OCI-LY1 (cell line): Measurements from ENCODE around the gene ATM.

Experiments
- H2AFZ ChIP-seq: fragments of 200-600 bp; sonication (generic), shearing (Covaris generic); 2 replicates; pipeline ENCODE4 v1.6.0; 2014; ENCODE audit warnings: antibody characterized with exemption, mild to moderate bottlenecking, low read length
- H3F3A ChIP-seq: fragments of 200-600 bp; sonication (generic), shearing (Covaris generic); 2 replicates; pipeline ENCODE4 v1.6.0; 2014; ENCODE audit warnings: mild to moderate bottlenecking, antibody characterized with exemption, low read length, moderate library complexity; ENCODE audit not compliant: insufficient read depth
- H3K27ac ChIP-seq: fragments of 200-600 bp; sonication (generic); 2 replicates; pipeline ENCODE4 v1.5.1; 2014; ENCODE audit warnings: low read length, mixed run types, mild to moderate bottlenecking, low read depth; ENCODE audit not compliant: poor library complexity, severe bottlenecking
- H3K27me3 ChIP-seq: fragments of 200-600 bp; sonication (generic); 2 replicates; pipeline ENCODE4 v1.6.0; 2014; ENCODE audit warnings: antibody characterized with exemption, mild to moderate bottlenecking, low read length, moderate library complexity; ENCODE audit not compliant: insufficient read depth
- H3K36me3 ChIP-seq: fragments of 200-600 bp; sonication (generic); 2 replicates; pipeline ENCODE4 v1.6.1; 2014; ENCODE audit warnings: mild to moderate bottlenecking, antibody characterized with exemption, low read length, moderate library complexity, mixed read lengths; ENCODE audit not compliant: insufficient read depth
- H3K4me1 ChIP-seq: fragments of 200-600 bp; sonication (generic); 2 replicates; pipeline ENCODE4 v1.5.1; 2014; ENCODE audit warnings: mild to moderate bottlenecking, low read length, moderate library complexity; ENCODE audit not compliant: insufficient read depth, severe bottlenecking
- H3K4me2 ChIP-seq: fragments of 200-600 bp; sonication (generic), shearing (Covaris generic); 2 replicates; pipeline ENCODE4 v1.6.1; 2014; ENCODE audit warnings: low read length
- H3K4me3 ChIP-seq: fragments of 200-600 bp; sonication (generic); 2 replicates; pipeline ENCODE4 v1.5.1; 2014; ENCODE audit warnings: low read length, low read depth, mild to moderate bottlenecking, mixed read lengths; ENCODE audit not compliant: poor library complexity, severe bottlenecking
- H3K79me2 ChIP-seq: fragments of 200-600 bp; shearing (Covaris generic); 2 replicates; pipeline ENCODE4 v1.6.1; 2016; ENCODE audit warnings: mixed run types, low read length, mixed read lengths; ENCODE audit not compliant: insufficient read depth
- H3K9ac ChIP-seq: fragments of 200-600 bp; sonication (generic), shearing (Covaris generic); 2 replicates; pipeline ENCODE4 v1.6.1; 2014; ENCODE audit warnings: mild to moderate bottlenecking, low read length, mixed read lengths
- H3K9me2 ChIP-seq: fragments of 200-600 bp; sonication (generic), shearing (Covaris generic); 2 replicates; pipeline ENCODE4 v1.6.1; 2014; ENCODE audit warnings: low read depth, mild to moderate bottlenecking, low read length, mixed read lengths
- H3K9me3 ChIP-seq: fragments of 200-600 bp; shearing (Covaris generic); 2 replicates; pipeline ENCODE4 v1.6.1; 2014; ENCODE audit warnings: low read length, mixed read lengths
- H4K20me1 ChIP-seq: fragments of 200-600 bp; sonication (generic), shearing (Covaris generic); 2 replicates; pipeline ENCODE4 v1.6.0; 2016; ENCODE audit warnings: mild to moderate bottlenecking, low read length; ENCODE audit not compliant: insufficient read depth
- EZH2 ChIP-seq: fragments of 200-600 bp; sonication (generic), shearing (Covaris generic); IDR thresholded peaks from 2 replicates; pipeline ENCODE4 v1.8.0; 2017; ENCODE audit warnings: borderline replicate concordance, mixed run types, mild to moderate bottlenecking, antibody characterized with exemption, low read length, moderate library complexity, mixed read lengths
- TF ChIP-seq, protein P1 (sequence below): fragments of 200-600 bp; sonication (generic), shearing (Covaris generic); IDR thresholded peaks from 2 replicates; pipeline ENCODE4 v1.5.1; 2017; ENCODE audit warnings: mild to moderate bottlenecking, antibody characterized with exemption, low read length, moderate library complexity, mixed read lengths

The ATM gene

DNA sequence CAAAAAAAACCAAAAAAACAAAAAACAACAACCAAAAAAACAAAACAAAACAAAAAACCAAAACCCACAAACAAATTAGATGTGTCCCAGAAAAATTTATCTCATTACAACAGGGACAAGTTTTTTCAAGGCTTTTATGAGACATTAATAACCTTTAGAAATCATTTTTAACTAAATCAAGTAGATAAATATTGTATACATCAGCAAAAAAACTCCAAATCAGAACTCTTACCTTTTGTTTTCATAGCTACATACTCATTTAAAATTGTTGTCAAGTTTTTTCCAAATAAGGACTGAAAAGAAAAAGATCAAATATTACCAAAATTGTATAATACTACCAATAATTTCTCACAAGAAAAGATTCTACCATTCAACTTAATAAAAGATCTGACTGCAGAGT lies 29.1 kb upstream of the ATM start:
- Histone ChIP-seq H3F3A (no peaks in the 10 kb centered on the region), H3K79me2 (peaks cover 21% of the 10 kb centered on the region), H2AFZ (no peak overlapping the region), H3K4me2 (no peak overlapping the region), H3K36me3 (peaks cover 91% of the 10 kb centered on the region), H3K27me3 (no peaks in the 10 kb centered on the region), H3K9ac (no peak overlapping the region), H4K20me1 (no peaks in the 10 kb centered on the region), H3K4me3 (no peak overlapping the region), H3K4me1 (no peaks in the 10 kb centered on the region), H3K9me3 (no peaks in the 10 kb centered on the region), H3K27ac (no peak overlapping the region), H3K9me2 (no peaks in the 10 kb centered on the region)
- TF ChIP-seq EZH2 = no peak
- TF ChIP-seq, protein P1, sequence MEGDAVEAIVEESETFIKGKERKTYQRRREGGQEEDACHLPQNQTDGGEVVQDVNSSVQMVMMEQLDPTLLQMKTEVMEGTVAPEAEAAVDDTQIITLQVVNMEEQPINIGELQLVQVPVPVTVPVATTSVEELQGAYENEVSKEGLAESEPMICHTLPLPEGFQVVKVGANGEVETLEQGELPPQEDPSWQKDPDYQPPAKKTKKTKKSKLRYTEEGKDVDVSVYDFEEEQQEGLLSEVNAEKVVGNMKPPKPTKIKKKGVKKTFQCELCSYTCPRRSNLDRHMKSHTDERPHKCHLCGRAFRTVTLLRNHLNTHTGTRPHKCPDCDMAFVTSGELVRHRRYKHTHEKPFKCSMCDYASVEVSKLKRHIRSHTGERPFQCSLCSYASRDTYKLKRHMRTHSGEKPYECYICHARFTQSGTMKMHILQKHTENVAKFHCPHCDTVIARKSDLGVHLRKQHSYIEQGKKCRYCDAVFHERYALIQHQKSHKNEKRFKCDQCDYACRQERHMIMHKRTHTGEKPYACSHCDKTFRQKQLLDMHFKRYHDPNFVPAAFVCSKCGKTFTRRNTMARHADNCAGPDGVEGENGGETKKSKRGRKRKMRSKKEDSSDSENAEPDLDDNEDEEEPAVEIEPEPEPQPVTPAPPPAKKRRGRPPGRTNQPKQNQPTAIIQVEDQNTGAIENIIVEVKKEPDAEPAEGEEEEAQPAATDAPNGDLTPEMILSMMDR = no peak

DNA sequence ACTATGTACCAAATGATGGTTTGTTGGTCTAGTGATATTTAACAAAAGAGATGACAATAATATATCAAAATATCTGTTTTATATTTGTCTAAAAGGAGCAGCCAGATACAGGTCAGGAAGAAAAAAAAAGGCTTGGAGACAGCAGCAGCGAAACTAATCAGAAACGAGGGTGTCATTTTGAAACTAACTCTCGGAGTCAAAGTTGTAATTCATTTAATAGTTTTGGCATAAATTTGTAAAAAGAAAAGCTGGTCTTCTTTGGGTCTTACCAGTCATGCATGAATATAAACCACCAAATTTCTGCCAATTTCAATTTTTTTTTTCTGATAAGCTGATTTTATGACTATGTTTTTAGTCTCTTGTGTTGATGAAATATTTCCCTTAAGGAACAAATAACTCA lies 26.0 kb upstream of the ATM start:
- TF ChIP-seq, protein P1 = no peak
- no peak for TF ChIP-seq EZH2
- no peaks in the 10 kb centered on the region for H3K9me2 ChIP-seq
- no peak overlapping the region for H3K4me2 ChIP-seq
- H2AFZ ChIP-seq = no peak overlapping the region
- H3K27ac ChIP-seq = no peak overlapping the region
- H3K9ac ChIP-seq = no peak overlapping the region
- no peaks in the 10 kb centered on the region for H3K4me1 ChIP-seq
- H3K79me2 ChIP-seq = peaks cover 39% of the 10 kb centered on the region
- no peaks in the 10 kb centered on the region for H3F3A ChIP-seq
- H3K27me3 ChIP-seq = no peaks in the 10 kb centered on the region
- H3K4me3 ChIP-seq = no peak overlapping the region
- H3K36me3 ChIP-seq = peaks cover 97% of the 10 kb centered on the region
- H4K20me1 ChIP-seq = no peaks in the 10 kb centered on the region
- H3K9me3 ChIP-seq = no peaks in the 10 kb centered on the region

DNA sequence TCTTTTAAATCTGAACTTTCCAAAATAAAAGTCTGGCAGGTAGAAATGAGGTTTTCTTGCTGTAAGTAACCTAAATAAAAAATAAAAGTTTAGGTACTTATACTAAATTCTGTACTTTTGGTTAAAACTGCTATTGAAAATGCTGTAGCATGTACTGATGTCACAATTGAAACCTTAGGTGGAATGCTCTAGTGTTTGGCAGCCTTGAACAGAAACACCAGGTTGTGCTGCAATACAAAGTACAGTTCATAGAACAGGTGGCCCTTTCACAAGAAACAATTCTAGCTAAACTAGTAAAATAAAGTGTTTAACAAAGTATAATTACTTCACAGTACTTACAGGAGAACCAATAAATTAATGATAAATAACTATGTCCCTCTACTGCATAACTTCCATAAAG lies 25.5 kb upstream of the ATM start:
- no peaks in the 10 kb centered on the region for H4K20me1 ChIP-seq
- no peak overlapping the region for H3K9ac ChIP-seq
- peaks cover 40% of the 10 kb centered on the region for H3K79me2 ChIP-seq
- no peaks in the 10 kb centered on the region for H3K9me3 ChIP-seq
- no peak overlapping the region for H2AFZ ChIP-seq
- H3K36me3 ChIP-seq = peaks cover 97% of the 10 kb centered on the region
- TF ChIP-seq EZH2 = no peak
- TF ChIP-seq, protein P1 = no peak
- H3F3A ChIP-seq = no peaks in the 10 kb centered on the region
- no peak overlapping the region for H3K27ac ChIP-seq
- no peaks in the 10 kb centered on the region for H3K4me1 ChIP-seq
- H3K9me2 ChIP-seq = no peaks in the 10 kb centered on the region
- no peaks in the 10 kb centered on the region for H3K27me3 ChIP-seq
- H3K4me2 ChIP-seq = no peak overlapping the region
- H3K4me3 ChIP-seq = no peak overlapping the region
